HL-60/S4 (cell line): ENCODE results near the gene HARBI1.
"Not testable (repeated sequence)": the region's sequence is repeated elsewhere in the genome, so short reads cannot be mapped to it uniquely, and the experiment has no call there.

ENCODE experiments used
- in situ Hi-C: fragments of 300-500 bp; cut with MboI; formaldehyde crosslinking; loops from 2 replicates; pipeline ENCODE4 v1.14.3; 2022; ENCODE audit warnings: low sequenced_read_pairs

The HARBI1 gene

DNA sequence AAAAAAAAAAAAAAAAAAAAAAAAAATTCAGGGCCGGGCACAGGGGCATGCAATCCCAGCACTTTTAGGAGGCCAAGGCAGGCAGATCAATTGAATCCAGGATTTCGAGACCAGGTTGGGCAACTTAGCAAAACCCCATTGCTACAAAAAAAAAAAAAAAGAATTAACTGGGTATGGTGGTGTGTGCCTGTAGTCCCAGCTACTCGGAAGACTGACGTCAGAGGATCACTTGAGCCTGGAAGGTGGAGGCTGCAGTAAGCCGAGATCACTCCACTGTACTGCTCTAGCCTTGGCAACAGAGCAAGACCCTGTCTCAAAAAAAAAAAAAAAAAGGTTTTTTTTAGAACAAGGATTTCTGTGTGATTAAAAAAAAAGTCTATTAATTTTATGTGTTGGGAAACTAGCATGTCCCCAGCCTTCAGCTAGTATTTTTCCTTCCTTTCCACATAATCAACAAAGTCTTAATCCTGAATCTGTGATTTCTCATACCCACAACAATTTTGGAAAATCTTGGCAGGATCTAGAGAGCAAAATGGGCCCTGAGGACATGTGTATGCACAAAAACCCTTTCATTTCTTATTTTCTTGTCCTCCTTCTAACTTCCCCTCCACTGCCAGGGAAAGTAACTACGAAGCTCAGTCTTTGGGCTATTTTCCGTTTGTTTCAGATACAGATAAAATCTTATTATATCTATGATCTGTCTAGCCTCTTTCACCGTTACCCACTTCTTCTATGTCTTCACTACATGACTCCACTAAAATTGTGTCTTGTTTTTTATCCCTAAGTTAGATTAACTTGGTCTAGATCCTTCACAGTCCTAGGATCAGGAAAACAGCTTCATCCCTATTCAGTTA is 17.5 kb downstream of the HARBI1 start:
- in situ Hi-C loops, result no loop called here

GRCh38 chr11:46597609-46598219 is 19.3 kb downstream of the HARBI1 start:
- in situ Hi-C loops, result no loop called here

DNA sequence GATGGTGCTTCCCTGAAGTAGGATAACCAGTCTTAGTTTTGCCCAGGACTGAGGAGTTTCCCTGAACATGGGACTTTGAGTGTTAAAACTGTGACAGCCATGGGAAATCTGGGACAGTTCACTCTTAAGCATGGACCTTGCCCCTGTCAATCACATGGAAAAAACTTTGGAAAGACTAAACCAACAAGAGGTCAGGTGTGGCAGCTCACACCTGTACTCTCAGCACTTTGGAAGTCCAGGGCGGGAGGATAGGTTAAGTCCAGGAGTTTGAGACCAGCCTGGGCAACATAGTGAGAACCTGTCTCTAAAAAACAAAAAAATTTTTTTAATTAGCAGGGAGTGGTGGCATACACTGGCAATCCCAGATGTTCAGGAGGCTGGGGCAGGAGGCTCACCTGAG is 19.9 kb downstream of the HARBI1 start:
- in situ Hi-C loops, result no loop called here

- in situ Hi-C loops, result no loop called here
These were observed 22.2 kb downstream of the HARBI1 start for GRCh38 chr11:46594785-46595184.

DNA sequence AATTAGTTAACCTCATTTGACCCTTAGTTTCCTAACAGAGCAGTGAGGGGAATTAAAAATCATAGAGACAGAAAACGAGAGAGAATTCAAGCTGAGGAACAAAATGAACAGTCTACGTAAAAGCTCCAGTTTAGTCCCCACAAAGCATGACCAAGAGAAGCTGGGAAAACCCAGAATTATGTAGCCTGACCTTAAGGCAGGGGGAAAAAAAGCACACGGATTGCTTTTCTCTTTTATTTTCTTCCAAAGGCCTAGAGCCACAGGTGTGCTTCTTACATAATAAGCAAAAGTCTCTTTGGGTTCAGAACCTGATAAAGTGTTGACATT is 22.7 kb downstream of the HARBI1 start:
- in situ Hi-C loops, result no loop called here

DNA sequence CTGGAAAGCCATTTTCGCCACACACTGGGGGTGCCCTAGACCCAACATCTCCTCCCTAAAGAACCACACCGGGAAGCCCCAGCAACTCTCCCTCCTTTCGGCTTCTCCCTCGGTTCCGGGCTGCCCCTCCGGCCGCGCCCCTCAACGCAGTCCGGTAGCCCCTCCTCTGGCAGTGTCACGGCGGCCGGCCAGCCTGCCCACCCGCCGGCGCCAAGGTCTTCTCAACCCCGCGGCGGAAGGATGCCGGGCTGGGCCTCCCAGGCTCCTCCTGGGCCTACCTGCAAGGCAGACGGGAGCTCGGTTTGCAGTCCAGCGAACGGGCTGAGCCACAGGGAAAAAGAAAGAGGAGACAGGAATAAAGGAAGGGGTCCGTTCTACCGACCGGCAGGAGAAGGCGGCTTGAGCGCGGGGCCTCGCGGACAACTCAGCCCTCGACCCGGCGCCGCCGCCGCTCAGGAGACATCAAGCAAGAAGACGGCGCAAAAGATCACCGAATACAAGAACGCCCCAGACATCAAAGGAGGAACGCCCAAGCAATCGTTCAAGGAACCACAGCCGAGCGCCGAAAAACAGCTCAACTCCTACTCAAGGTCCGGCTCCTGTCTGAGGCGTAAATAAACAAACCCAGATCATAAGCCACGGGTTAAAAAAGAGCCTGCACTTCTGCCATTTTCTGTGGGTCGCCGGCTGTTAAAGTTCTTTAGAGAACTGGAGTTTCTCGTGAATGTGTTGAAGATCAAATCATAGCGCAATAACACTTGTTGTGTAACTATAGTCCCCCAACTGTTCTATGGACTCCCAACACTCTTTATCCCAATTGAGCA is 23.3 kb downstream of the HARBI1 start, which contains the start of gene AMBRA1:
Gene AMBRA1 (minus strand): TSS at position 474 of the 824 bp plus-strand sequence. CDS start 45,643 bp downstream, outside the sequence.
- in situ Hi-C loops, result no loop called here

GRCh38 chr11:46590740-46591605 is 26.1 kb downstream of the HARBI1 start:
- in situ Hi-C loops, result no loop called here

GRCh38 chr11:46588915-46589314 is 28.1 kb downstream of the HARBI1 start:
- in situ Hi-C loops, result no loop called here

GRCh38 chr11:46588131-46588530 is 28.9 kb downstream of the HARBI1 start:
- in situ Hi-C loops, result no loop called here

- in situ Hi-C loops, result not testable (repeated sequence)
These were observed 33.5 kb downstream of the HARBI1 start for GRCh38 chr11:46583513-46583912.

- in situ Hi-C loops, result no loop called here
These were observed 34.4 kb downstream of the HARBI1 start for GRCh38 chr11:46582588-46582987.

GRCh38 chr11:46577058-46577457 is 40.0 kb downstream of the HARBI1 start:
- in situ Hi-C loops, result no loop called here

DNA sequence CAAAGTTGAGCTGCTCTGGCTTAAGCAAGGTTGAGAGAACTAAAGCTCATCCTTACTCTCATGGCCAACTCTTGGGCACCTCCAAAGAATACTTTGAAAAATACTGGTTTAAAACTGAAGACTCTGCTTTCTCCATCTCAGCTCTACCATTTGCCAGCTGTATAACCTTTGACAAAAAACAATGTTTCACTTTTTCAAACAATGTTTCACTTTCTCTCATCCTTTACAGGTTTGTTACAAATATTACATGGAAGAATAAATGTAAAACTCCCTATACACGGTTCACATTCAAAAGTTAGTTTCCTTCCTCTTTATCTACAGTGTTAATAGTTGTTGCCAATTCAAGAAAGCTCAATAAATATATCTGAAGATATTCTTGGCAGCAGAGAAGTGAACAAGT is 42.4 kb downstream of the HARBI1 start:
- in situ Hi-C loops, result no loop called here

DNA sequence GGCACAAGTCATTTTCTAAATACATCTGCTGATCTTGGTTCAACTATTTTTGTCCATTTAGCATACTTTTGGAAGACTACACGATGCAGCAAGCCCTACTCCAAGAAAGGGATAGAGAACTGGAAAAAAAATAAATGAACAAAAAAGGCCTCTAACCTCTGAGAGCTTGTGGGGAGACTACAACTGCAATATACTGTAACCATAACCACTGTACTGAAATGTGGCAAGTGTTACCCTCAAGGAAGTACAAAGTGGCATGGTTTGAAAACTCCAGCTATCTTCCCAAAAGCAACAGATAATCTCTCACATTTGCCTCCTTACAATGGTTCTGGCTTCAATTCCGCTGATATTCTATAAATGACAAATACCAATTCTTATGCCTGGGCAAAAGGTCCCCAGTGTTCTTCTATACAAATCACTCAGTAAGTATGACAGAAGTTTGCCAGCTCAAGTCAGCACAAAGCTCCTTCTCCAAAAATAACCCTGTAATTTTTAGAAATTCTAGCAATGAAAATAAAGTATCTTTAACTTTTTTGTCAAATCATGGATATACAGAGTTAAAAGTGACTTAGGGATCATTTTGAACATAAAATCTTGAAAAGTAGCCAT is 46.1 kb downstream of the HARBI1 start:
- in situ Hi-C loops, result no loop called here

DNA sequence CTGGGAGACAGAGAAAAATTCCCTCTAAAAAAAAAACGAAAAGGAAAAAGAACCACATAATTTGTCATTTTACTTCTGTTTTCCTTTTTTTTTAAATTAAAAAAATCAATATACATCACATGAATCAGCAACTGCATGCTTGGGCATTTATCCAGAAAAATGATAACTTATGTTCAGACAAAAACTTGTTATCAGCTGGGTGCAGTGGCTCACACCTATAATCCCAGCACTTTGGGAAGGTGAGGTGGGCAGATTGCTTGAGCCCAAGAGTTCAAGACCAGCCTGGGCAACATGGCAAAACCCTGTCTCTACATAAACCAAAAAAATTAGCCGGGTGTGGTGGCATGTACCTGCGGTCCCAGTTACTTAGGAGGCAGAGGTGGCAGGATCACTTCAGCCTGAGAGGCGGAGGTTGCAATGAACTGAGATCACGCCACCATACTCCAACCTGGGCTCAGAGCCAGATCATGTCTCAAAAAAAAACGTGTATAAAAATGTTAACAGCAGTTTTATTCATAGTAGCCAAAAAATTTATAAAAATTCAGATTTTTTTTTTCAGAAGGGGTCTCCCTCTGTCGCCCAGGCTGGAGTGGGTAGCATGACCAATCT is 51.7 kb downstream of the HARBI1 start:
- in situ Hi-C loops, result no loop called here

DNA sequence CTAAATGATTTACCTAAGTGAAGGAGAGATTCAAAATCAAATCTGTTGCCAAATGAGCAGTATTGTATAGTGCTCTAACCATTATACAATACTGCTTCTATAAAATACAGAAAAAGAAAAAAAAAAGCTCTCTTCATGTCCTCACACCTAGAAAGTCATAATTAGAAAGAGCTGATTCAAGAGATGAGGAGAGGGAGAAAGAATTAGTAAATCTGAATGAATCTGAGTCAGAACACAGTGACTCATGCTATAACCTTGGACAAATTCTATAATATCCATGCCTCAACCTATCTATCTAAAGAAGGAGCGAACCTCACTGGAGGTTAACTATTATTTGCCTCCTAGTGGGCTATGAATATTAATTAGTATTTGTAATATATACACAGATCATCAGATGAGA is 52.6 kb downstream of the HARBI1 start:
- in situ Hi-C loops, result no loop called here

DNA sequence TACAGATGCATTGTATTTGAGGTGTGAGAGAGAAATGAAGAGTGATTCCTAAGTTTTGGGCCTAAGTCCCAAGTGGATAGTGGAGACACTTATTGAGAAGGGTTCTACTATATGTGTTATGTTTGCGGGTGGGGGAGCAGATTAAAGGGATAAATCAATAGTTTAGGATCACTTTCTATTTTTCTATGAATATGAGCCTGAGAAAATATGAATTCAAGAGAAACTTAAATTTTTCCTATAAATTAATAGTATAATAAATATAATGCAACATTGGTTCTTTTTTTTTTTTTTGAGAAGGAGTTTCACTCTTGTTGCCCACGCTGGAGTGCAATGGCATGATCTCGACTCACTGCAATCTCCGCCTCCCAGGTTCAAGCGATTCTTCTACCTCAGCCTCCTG is 54.5 kb downstream of the HARBI1 start:
- in situ Hi-C loops, result no loop called here

- in situ Hi-C loops, result no loop called here
These were observed 56.6 kb downstream of the HARBI1 start for GRCh38 chr11:46560300-46560991.

DNA sequence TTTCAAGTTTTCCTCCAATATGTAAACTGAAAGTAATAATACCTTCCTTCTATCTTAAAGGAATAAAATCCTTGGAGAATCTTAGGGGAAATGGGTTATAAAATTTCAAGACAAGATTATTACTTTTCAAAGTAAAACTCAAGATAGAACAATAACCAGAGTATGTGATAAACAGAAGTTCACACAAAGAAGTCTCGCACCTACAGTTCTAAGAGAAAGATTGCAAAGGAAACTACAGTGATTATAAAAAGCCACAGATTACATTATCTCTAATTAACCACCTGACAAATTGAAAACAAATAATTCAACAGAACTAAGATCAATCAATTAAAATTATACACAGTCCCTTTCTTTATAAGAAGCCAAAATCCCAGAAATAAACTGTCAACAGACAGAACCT is 57.2 kb downstream of the HARBI1 start:
- in situ Hi-C loops, result no loop called here
